Tracheal epithelial cell (primary cell): ENCODE measurements around the gene ZBTB32. TPM values are rescaled to one million over a fixed set of nuclear protein-coding genes. Genes with fewer than 3 reads are reported as not detected.

ENCODE experiments used
- total RNA-seq: library from RNA; depleted of rRNA; stranded (reverse); fragments of >200 nt; gene quantifications from 2 replicates; pipeline ENCODE4 v1.2.1, GENCODE V29; 2014

Gene ZBTB32
- total RNA-seq = not detected in 2 replicates

GRCh38 chr19:35704218-35704617 lies at the start of gene ZBTB32:
ZBTB32 (plus strand) TSS chr19:35704558; CDS start chr19:35714627, 10,069 bp downstream.

GRCh38 chr19:35666251-35666913 lies 38.0 kb upstream of the ZBTB32 start, which contains the start of gene UPK1A:
UPK1A (plus strand) TSS chr19:35666517; CDS start chr19:35666813, 296 bp downstream.

GRCh38 chr19:35717665-35718344 lies 13.4 kb downstream of the ZBTB32 start, which contains the start of gene KMT2B:
KMT2B (plus strand) TSS chr19:35718003; CDS start chr19:35718019, 16 bp downstream.

GRCh38 chr19:35742121-35742724 lies 37.9 kb downstream of the ZBTB32 start, which contains the start of gene IGFLR1:
IGFLR1 (minus strand) TSS chr19:35742452; CDS start chr19:35741180, 1,272 bp downstream.

GRCh38 chr19:35745328-35746086 lies 41.1 kb downstream of the ZBTB32 start, which contains the start of the genes PSENEN and U2AF1L4:
PSENEN (plus strand) TSS chr19:35745651; CDS start chr19:35745931, 280 bp downstream.
U2AF1L4 (minus strand) TSS chr19:35745418; CDS start chr19:35745391, 27 bp downstream.

GRCh38 chr19:35748106-35749020 lies 44.0 kb downstream of the ZBTB32 start, which contains the start of gene LIN37:
LIN37 (plus strand) TSS chr19:35748576; CDS start chr19:35748725, 149 bp downstream.

GRCh38 chr19:35756377-35757230 lies 52.2 kb downstream of the ZBTB32 start, which contains the start of gene HSPB6:
HSPB6 (minus strand) TSS chr19:35757029; CDS start chr19:35757008, 21 bp downstream.

GRCh38 chr19:35757749-35758608 lies 53.6 kb downstream of the ZBTB32 start, which contains the start of gene PROSER3:
PROSER3 (plus strand) TSS chr19:35758176; CDS start chr19:35758216, 40 bp downstream.

Other genes with a start within 250 kb of the ZBTB32 start
- gene KRTDAP, start 214.1 kb upstream of the ZBTB32 start, total RNA-seq = 3.1 TPM in 1 of 2 replicates, not detected in the other
- gene DMKN, start 190.9 kb upstream of the ZBTB32 start, total RNA-seq = 75.0 and 131 TPM in 2 replicates
- 2.3 and 16.6 TPM in 2 replicates for gene SBSN, start 176.2 kb upstream of the ZBTB32 start, total RNA-seq
- not detected in 2 replicates for gene GAPDHS, start 171.1 kb upstream of the ZBTB32 start, total RNA-seq
- gene TMEM147, start 158.9 kb upstream of the ZBTB32 start, total RNA-seq = 132 and 141 TPM in 2 replicates
- not detected in 2 replicates for gene ATP4A, start 140.9 kb upstream of the ZBTB32 start, total RNA-seq
- gene PMIS2, start 118.4 kb upstream of the ZBTB32 start, total RNA-seq = not detected in 2 replicates
- gene HAUS5, start 91.8 kb upstream of the ZBTB32 start, total RNA-seq = 3.8 and 7.5 TPM in 2 replicates
- gene RBM42, start 75.5 kb upstream of the ZBTB32 start, total RNA-seq = 40.9 and 48.0 TPM in 2 replicates
- not detected in 2 replicates for gene ETV2, start 62.8 kb upstream of the ZBTB32 start, total RNA-seq
- 309 and 377 TPM in 2 replicates for gene COX6B1, start 56.2 kb upstream of the ZBTB32 start, total RNA-seq
- not detected in 2 replicates for gene UPK1A, start 38.0 kb upstream of the ZBTB32 start, total RNA-seq
- gene KMT2B, start 13.4 kb downstream of the ZBTB32 start, total RNA-seq = 6.7 and 7.9 TPM in 2 replicates
- not detected in 2 replicates for gene IGFLR1, start 37.9 kb downstream of the ZBTB32 start, total RNA-seq
- gene U2AF1L4, start 40.9 kb downstream of the ZBTB32 start, total RNA-seq = 3.2 and 5.3 TPM in 2 replicates
- gene PSENEN, start 41.1 kb downstream of the ZBTB32 start, total RNA-seq = 15.9 and 18.1 TPM in 2 replicates
- 6.4 and 8.0 TPM in 2 replicates for gene LIN37, start 44.0 kb downstream of the ZBTB32 start, total RNA-seq
- gene HSPB6, start 52.5 kb downstream of the ZBTB32 start, total RNA-seq = 0.43 TPM in 1 of 2 replicates, not detected in the other
- gene PROSER3, start 53.6 kb downstream of the ZBTB32 start, total RNA-seq = 2.9 and 4.0 TPM in 2 replicates
- gene ARHGAP33, start 71.0 kb downstream of the ZBTB32 start, total RNA-seq = under 0.01 TPM in 1 of 2 replicates, not detected in the other
- not detected in 2 replicates for gene PRODH2, start 108.3 kb downstream of the ZBTB32 start, total RNA-seq
- gene NPHS1, start 147.9 kb downstream of the ZBTB32 start, total RNA-seq = not detected in 2 replicates
- not detected in 2 replicates for gene KIRREL2, start 152.4 kb downstream of the ZBTB32 start, total RNA-seq
- gene APLP1, start 164.0 kb downstream of the ZBTB32 start, total RNA-seq = 1.7 TPM in 1 of 2 replicates, not detected in the other
- 3.8 and 7.2 TPM in 2 replicates for gene NFKBID, start 196.0 kb downstream of the ZBTB32 start, total RNA-seq
- gene HCST, start 198.0 kb downstream of the ZBTB32 start, total RNA-seq = not detected in 2 replicates
- gene TYROBP, start 203.7 kb downstream of the ZBTB32 start, total RNA-seq = not detected in 2 replicates
- 1.7 and 2.1 TPM in 2 replicates for gene LRFN3, start 231.8 kb downstream of the ZBTB32 start, total RNA-seq